ENCODE data around the gene ADGRE3. TPM values are rescaled to one million over a fixed set of nuclear protein-coding genes. Genes with fewer than 3 reads are reported as not detected.

Gene ADGRE3
- total RNA-seq, 1 experiment from 2014 or later: not detected

GRCh38 chr19:14695471-14695870 lies 20.8 kb upstream of the ADGRE3 start:
- H3K4me3 Mint-ChIP-seq: no peak overlapping the region
- no peaks in the 10 kb centered on the region for H3K79me1 ChIP-seq (ENCODE audit: insufficient read depth, low read depth, low read length, poor library complexity, severe bottlenecking)
- no peaks in the 10 kb centered on the region for H3K4me1 ChIP-seq (ENCODE audit: insufficient read depth, low read length)
- no peak for TF ChIP-seq CTCF (conservative IDR thresholded peaks at IDR 0.05)
- H2BK5ac ChIP-seq (ENCODE audit: insufficient read length, low read length): no peak overlapping the region
- WGBS (ENCODE audit: extremely low coverage, insufficient read length, low lambda C conversion rate): no CpG with 5 or more reads among the region's 5 CpGs
- H3K9me3 Mint-ChIP-seq: no peaks in the 10 kb centered on the region
- H2BK120ac ChIP-seq (ENCODE audit: low read depth, low read length, poor library complexity, severe bottlenecking): no peak overlapping the region
- no peak overlapping the region for H3K18ac ChIP-seq (ENCODE audit: insufficient read length, low read depth, low read length)
- no peaks in the 10 kb centered on the region for H3K9me3 ChIP-seq (ENCODE audit: control insufficient read depth, low read depth, low read length)
- H3K4me1 Mint-ChIP-seq: peaks cover 3 to 8% of the 10 kb centered on the region in 2 experiments; a peak in 1 of 4 replicates
- H3K4me2 ChIP-seq (ENCODE audit: insufficient read depth, insufficient read length, low read length): no peak overlapping the region
- H4K20me1 ChIP-seq (ENCODE audit: control insufficient read depth, insufficient read depth, insufficient read length): no peaks in the 10 kb centered on the region
- H3K56ac ChIP-seq (ENCODE audit: insufficient read length, low read depth, low read length): no peak overlapping the region
- H2BK15ac ChIP-seq (ENCODE audit: low read depth, low read length): no peak overlapping the region
- H2BK20ac ChIP-seq (ENCODE audit: low read depth, low read length, poor library complexity, severe bottlenecking): no peak overlapping the region
- no peak overlapping the region for H2AK5ac ChIP-seq (ENCODE audit: insufficient read length, low read length)
- H3K27ac Mint-ChIP-seq: no peak overlapping the region
- H3T11ph ChIP-seq (ENCODE audit: low read length): no peak overlapping the region
- no peak for DNase-seq
- no peak overlapping the region for H4K5ac ChIP-seq (ENCODE audit: insufficient read length, low read depth, low read length)
- no peak overlapping the region for H2BK12ac ChIP-seq (ENCODE audit: insufficient read length, low read depth, low read length)
- no peak overlapping the region for H4K8ac ChIP-seq (replicated peaks; ENCODE audit: insufficient read length, low read depth, low read length)
- no peak overlapping the region for H3K14ac ChIP-seq (ENCODE audit: insufficient read depth, low read length)
- no peaks in the 10 kb centered on the region for H3K27me3 ChIP-seq (ENCODE audit: insufficient read depth, low read length)
- H3K9ac ChIP-seq (ENCODE audit: extremely low read depth, insufficient read length, low read length): no peak overlapping the region
- H3K27ac ChIP-seq (ENCODE audit: insufficient read length, low read depth, low read length): no peak overlapping the region
- peaks cover 19 to 41% (median 29%) of the 10 kb centered on the region in 3 experiments; a peak in 6 of 7 replicates for H3K36me3 Mint-ChIP-seq (ENCODE audit: insufficient read depth in 1 of 3, low read depth in 3 of 3)
- no peak overlapping the region for H4K91ac ChIP-seq (ENCODE audit: insufficient read length, low read depth, low read length)
- H3K4ac ChIP-seq (ENCODE audit: low read depth, low read length): no peak overlapping the region
- H3K23me2 ChIP-seq (ENCODE audit: insufficient read length, low read depth, low read length, poor library complexity, severe bottlenecking): no peaks in the 10 kb centered on the region
- no peaks in the 10 kb centered on the region for H3K79me2 ChIP-seq (ENCODE audit: insufficient read depth, low read length)
- H3K27me3 Mint-ChIP-seq (ENCODE audit: low read depth): no peaks in the 10 kb centered on the region
- no peak overlapping the region for H2AFZ ChIP-seq (ENCODE audit: low read length)
- H3K23ac ChIP-seq (ENCODE audit: insufficient read length, low read depth, low read length): no peak overlapping the region

Measured in H9 (cell line).